ENCODE measurements around the gene AFAP1. TPM values are rescaled to one million over a fixed set of nuclear protein-coding genes. Genes with fewer than 3 reads are reported as not detected.

Gene AFAP1
- total RNA-seq, 1 donor from 2014 or later, result 6.7 TPM

DNA sequence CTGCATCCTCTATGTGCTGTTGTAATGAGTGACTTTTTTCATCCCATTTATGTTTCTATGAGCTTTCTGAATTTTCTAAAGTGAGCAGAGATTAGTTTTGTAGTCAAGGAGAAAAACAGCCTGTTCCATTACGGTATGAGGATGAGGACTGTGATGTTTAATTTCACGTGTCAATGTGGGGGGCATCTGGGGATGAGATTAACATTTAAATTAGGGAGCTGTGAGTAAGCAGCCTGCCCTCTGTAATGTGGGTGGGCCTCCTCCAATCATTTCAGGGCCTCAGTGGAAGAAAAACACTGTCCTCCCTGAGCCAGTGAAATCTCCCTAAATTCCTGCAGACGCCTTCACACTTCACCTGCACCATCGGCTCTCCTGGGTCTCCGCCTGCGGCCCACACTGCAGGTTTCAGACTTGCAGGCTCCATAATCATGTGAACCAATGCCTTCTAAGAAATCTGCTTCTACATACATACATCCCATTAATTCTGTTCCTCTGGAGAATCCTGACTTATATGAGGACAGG, 121.7 kb downstream of the AFAP1 start:
- Mint-ChIP-seq H3K36me3 (no peaks in the 10 kb centered on the region), H3K4me3 (no peak overlapping the region), H3K9me3 (no peaks in the 10 kb centered on the region), H3K27ac (no peak overlapping the region), H3K4me1 (peaks cover 40% of the 10 kb centered on the region), H3K27me3 (ENCODE audit: insufficient read depth, low read depth) (peaks cover 2% of the 10 kb centered on the region)
- Histone ChIP-seq H3K4me1 (peaks cover under 1% of the 10 kb centered on the region), H3K4me2 (no peak overlapping the region), H3F3A (ENCODE audit: low read depth) (no peaks in the 10 kb centered on the region), H3K27ac (no peak overlapping the region), H3K79me2 (ENCODE audit: low read depth) (no peaks in the 10 kb centered on the region), H3K9me3 (ENCODE audit: low read depth) (no peaks in the 10 kb centered on the region), H3K27me3 (no peaks in the 10 kb centered on the region), H3K4me3 (no peak overlapping the region), H4K20me1 (ENCODE audit: low read depth) (no peaks in the 10 kb centered on the region), H3K9ac (no peak overlapping the region), H3K36me3 (no peaks in the 10 kb centered on the region), H2AFZ (replicated peaks) (no peak overlapping the region)
- DNase-seq (ENCODE audit: low spot score), result no peak
- no peak for TF ChIP-seq CTCF (IDR thresholded peaks at IDR 0.05)
- no peak for TF ChIP-seq EZH2 (IDR thresholded peaks at IDR 0.05)
- no peak for TF ChIP-seq EZH2phosphoT487 (IDR thresholded peaks at IDR 0.05)

GRCh38 chr4:7816771-7817170, 122.9 kb downstream of the AFAP1 start:
- Histone ChIP-seq H3K27ac (no peak overlapping the region), H3K27me3 (no peaks in the 10 kb centered on the region), H2AFZ (replicated peaks) (no peak overlapping the region), H3K36me3 (no peaks in the 10 kb centered on the region), H3K4me3 (no peak overlapping the region), H3F3A (ENCODE audit: low read depth) (no peaks in the 10 kb centered on the region), H3K79me2 (ENCODE audit: low read depth) (no peaks in the 10 kb centered on the region), H3K9me3 (ENCODE audit: low read depth) (no peaks in the 10 kb centered on the region), H3K4me1 (peaks cover 5% of the 10 kb centered on the region), H4K20me1 (ENCODE audit: low read depth) (no peaks in the 10 kb centered on the region), H3K9ac (no peak overlapping the region), H3K4me2 (no peak overlapping the region)
- no peak for TF ChIP-seq EZH2 (IDR thresholded peaks at IDR 0.05)
- Mint-ChIP-seq H3K4me3 (no peak overlapping the region), H3K36me3 (no peaks in the 10 kb centered on the region), H3K27me3 (ENCODE audit: insufficient read depth, low read depth) (peaks cover 2% of the 10 kb centered on the region), H3K9me3 (no peaks in the 10 kb centered on the region), H3K27ac (no peak overlapping the region), H3K4me1 (peaks cover 45% of the 10 kb centered on the region)
- no peak for DNase-seq (ENCODE audit: low spot score)

DNA sequence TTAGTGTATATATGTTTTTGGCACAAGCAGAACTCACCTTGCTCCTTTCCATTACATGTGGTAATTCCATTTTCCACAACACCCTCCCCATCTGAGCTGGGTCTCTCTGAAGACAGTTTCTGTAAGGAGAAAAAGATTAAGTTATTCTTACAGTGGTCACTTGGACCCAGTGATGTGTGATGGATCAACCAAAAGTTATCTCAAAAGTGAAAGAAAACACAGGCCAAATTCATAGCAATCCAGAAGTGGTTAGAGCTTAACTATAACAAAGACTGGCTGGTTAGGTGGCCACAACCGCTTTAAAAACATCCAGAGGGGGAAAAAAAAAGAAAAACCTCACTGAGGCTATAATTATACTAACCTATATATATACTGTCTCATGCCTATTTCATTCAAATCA, 123.7 kb downstream of the AFAP1 start:
- no peaks in the 10 kb centered on the region for H3K9me3 Mint-ChIP-seq
- H3K4me1 Mint-ChIP-seq, result peaks cover 49% of the 10 kb centered on the region
- Histone ChIP-seq H3K27ac (no peak overlapping the region), H4K20me1 (ENCODE audit: low read depth) (no peaks in the 10 kb centered on the region), H3K4me1 (peaks cover 12% of the 10 kb centered on the region), H3K36me3 (no peaks in the 10 kb centered on the region), H3K79me2 (ENCODE audit: low read depth) (no peaks in the 10 kb centered on the region), H3K9ac (no peak overlapping the region), H3K27me3 (no peaks in the 10 kb centered on the region), H3F3A (ENCODE audit: low read depth) (no peaks in the 10 kb centered on the region), H3K4me3 (no peak overlapping the region), H3K9me3 (ENCODE audit: low read depth) (no peaks in the 10 kb centered on the region), H3K4me2 (no peak overlapping the region), H2AFZ (replicated peaks) (no peak overlapping the region)
- TF ChIP-seq EZH2 (IDR thresholded peaks at IDR 0.05), result no peak
- TF ChIP-seq EZH2phosphoT487 (IDR thresholded peaks at IDR 0.05), result no peak
- TF ChIP-seq CTCF (IDR thresholded peaks at IDR 0.05), result no peak
- no peak overlapping the region for H3K4me3 Mint-ChIP-seq
- H3K27me3 Mint-ChIP-seq (ENCODE audit: insufficient read depth, low read depth), result peaks cover 2% of the 10 kb centered on the region
- no peak for DNase-seq (ENCODE audit: low spot score)
- H3K27ac Mint-ChIP-seq, result no peak overlapping the region
- no peaks in the 10 kb centered on the region for H3K36me3 Mint-ChIP-seq

DNA sequence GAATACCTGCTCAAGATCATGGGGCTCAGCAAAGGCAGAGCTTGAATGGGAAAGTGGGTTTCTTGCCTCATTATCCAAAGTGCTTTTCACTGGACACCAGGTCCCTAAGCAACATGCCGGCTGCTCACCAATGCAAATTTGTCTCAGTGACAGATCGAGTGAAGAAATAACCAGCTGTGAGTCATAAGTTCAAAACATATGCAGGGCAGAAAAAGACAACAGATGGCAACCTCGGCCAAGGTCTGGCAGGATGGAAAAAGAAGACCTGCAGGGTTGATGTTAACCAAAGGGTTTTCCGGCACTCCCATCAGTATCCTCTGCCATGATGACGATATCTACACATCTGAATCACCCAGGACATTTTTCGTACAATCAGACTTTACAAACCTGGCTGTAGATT, 124.1 kb downstream of the AFAP1 start:
- Histone ChIP-seq H3K9me3 (ENCODE audit: low read depth) (no peaks in the 10 kb centered on the region), H3K4me1 (peaks cover 12% of the 10 kb centered on the region), H3K4me2 (no peak overlapping the region), H2AFZ (replicated peaks) (no peak overlapping the region), H3K27ac (no peak overlapping the region), H3K4me3 (no peak overlapping the region), H3K79me2 (ENCODE audit: low read depth) (no peaks in the 10 kb centered on the region), H3K27me3 (no peaks in the 10 kb centered on the region), H3K9ac (no peak overlapping the region), H3F3A (ENCODE audit: low read depth) (no peaks in the 10 kb centered on the region), H4K20me1 (ENCODE audit: low read depth) (no peaks in the 10 kb centered on the region), H3K36me3 (no peaks in the 10 kb centered on the region)
- H3K4me1 Mint-ChIP-seq, result peaks cover 52% of the 10 kb centered on the region
- no peaks in the 10 kb centered on the region for H3K36me3 Mint-ChIP-seq
- H3K9me3 Mint-ChIP-seq, result no peaks in the 10 kb centered on the region
- no peak for DNase-seq (ENCODE audit: low spot score)
- H3K4me3 Mint-ChIP-seq, result no peak overlapping the region
- peaks cover 2% of the 10 kb centered on the region for H3K27me3 Mint-ChIP-seq (ENCODE audit: insufficient read depth, low read depth)
- no peak overlapping the region for H3K27ac Mint-ChIP-seq
- no peak for TF ChIP-seq EZH2 (IDR thresholded peaks at IDR 0.05)
- no peak for TF ChIP-seq EZH2phosphoT487 (IDR thresholded peaks at IDR 0.05)
- TF ChIP-seq CTCF (IDR thresholded peaks at IDR 0.05), result no peak

Data from neural progenitor cell (in vitro differentiated cells).